ENCODE measurements around the gene NUDT21. TPM values are rescaled to one million over a fixed set of nuclear protein-coding genes. Genes with fewer than 3 reads are reported as not detected.
A peak's percentile ranks its signal among the peaks of the same experiment; 100 is the strongest.

NUDT21 gene
- total RNA-seq, 1 experiment from 2014 or later: 218 TPM

DNA sequence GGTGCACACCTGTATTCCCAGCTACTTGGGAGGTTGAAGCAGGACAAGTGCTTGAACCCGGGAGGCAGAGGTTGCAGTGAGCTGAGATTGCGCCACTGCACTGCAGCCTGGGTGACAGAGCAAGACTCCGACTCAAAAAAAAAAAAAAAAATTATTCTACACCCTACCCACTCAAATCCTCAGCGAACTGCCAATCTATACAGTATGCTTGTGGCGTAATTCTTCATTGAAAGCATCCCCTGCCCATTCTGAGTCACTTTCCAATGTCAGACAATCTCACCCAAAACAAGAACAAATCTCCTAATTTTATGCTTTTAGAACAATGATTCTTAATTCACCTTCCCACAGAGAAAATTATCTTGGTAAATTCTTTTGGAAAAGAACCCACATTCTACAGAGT is 37.8 kb downstream of the NUDT21 start:
- BruUV-seq (replicated peaks): TSS peak; percentile 13
- Histone ChIP-seq H3K4me2 (ENCODE audit: low read length) (no peak overlapping the region), H3K9me3 (ENCODE audit: control insufficient read depth in 1 of 2, insufficient read depth in 1 of 2, low read depth in 1 of 2, low read length in 2 of 2) (no peaks in the 10 kb centered on the region), H2AFZ (ENCODE audit: low read depth, low read length, poor library complexity, severe bottlenecking) (no peak overlapping the region), H3K9ac (ENCODE audit: low read length) (no peak overlapping the region), H3K27me3 (ENCODE audit: insufficient read depth, low read length) (no peaks in the 10 kb centered on the region), H3K9me2 (ENCODE audit: insufficient read depth) (no peaks in the 10 kb centered on the region), H3K79me2 (ENCODE audit: insufficient read depth, low read length) (peaks cover 46% of the 10 kb centered on the region), H3K4me3 (replicated peaks in 1 of 2; ENCODE audit: low read depth in 1 of 2, low read length in 2 of 2) (no peak overlapping the region), H3K4me1 (ENCODE audit: control insufficient read depth in 1 of 2, insufficient read depth in 2 of 2, low read length in 2 of 2) (no peaks in the 10 kb centered on the region), H4K20me1 (ENCODE audit: insufficient read depth) (no peaks in the 10 kb centered on the region), H3K36me3 (ENCODE audit: control insufficient read depth in 1 of 2, insufficient read depth in 2 of 2, low read length in 2 of 2) (peaks cover 2 to 13% of the 10 kb centered on the region in 2 experiments; a peak in 3 of 4 replicates), H3K27ac (ENCODE audit: low read depth, low read length) (no peak overlapping the region)
- POLR2A ChIA-PET: no interaction called here
- ATAC-seq (no peak), DNase-seq (ENCODE audit: low read depth, low spot score) (no peak)
- RAD21 ChIA-PET (ENCODE audit: low non-redundant PET in 1 of 2, low total read pairs in 2 of 2, uncharacterized antibody in 2 of 2, unreplicated experiment in 2 of 2): no interaction called here
- TF ChIP-seq POLR2A (IDR thresholded peaks at IDR 0.05; ENCODE audit: borderline replicate concordance, extremely low read depth, insufficient read depth, insufficient read length) (no peak), SP1 (IDR thresholded peaks at IDR 0.05; ENCODE audit: low read depth) (no peak), TCF7L2 (IDR thresholded peaks at IDR 0.05; ENCODE audit: borderline replicate concordance, extremely low read depth, insufficient read depth, insufficient read length) (no peak), ZFX (IDR thresholded peaks at IDR 0.05) (no peak), FOSL1 (IDR thresholded peaks at IDR 0.05; ENCODE audit: low read depth) (no peak), EGR1 (IDR thresholded peaks at IDR 0.05; ENCODE audit: low read depth) (no peak), ELF1 (IDR thresholded peaks at IDR 0.05; ENCODE audit: borderline replicate concordance, low read depth) (no peak), SRF (IDR thresholded peaks at IDR 0.05; ENCODE audit: low read depth) (no peak), EZH2phosphoT487 (IDR thresholded peaks at IDR 0.05; ENCODE audit: borderline replicate concordance) (no peak), ZNF274 (IDR thresholded peaks at IDR 0.05; ENCODE audit: low read depth, low read length) (no peak), ZBTB33 (IDR thresholded peaks at IDR 0.05; ENCODE audit: extremely low read depth, insufficient replicate concordance, low read length) (no peak), YY1 (IDR thresholded peaks at IDR 0.05; ENCODE audit: extremely low read depth, insufficient replicate concordance, low read depth, low read length) (no peak)
- intact Hi-C loops (cut with micrococcal nuclease): no loop called here
- CTCF ChIA-PET: no interaction called here

All from HCT116 (cell line).